ENCODE results near the gene SLC11A2.

DNA sequence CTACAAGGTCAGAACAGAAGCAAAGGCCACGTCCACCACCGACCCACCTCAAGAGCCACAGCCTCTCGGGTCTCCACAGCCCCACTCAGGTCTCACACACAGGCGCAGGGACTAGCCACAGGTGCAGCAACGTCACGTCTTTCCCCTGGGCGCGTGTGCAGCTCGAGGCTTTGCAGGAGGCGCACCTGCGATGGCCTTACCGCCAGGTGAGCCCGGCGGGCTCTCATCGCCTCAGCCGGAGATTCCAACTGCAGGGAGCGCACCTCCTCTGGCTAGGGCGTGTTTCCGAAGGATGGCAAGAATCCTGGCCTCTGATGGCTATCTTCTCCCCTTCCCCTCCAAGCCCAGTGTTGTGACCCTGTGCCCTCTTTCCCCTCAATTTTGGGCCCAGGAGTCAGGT is 73.7 kb downstream of the SLC11A2 start, which contains the start of gene HIGD1C:
- no peak for TF ChIP-seq EZH2 (IDR thresholded peaks at IDR 0.05)
- TF ChIP-seq POLR2AphosphoS5 (IDR thresholded peaks at IDR 0.05; ENCODE audit: borderline replicate concordance, low read depth, low read length): no peak
